Nephron progenitor cell (in vitro differentiated cells): ENCODE results near the gene SPINDOC.

Source experiments
- DNase-seq: peaks from one replicate; pipeline ENCODE4 v3.0.0; 2021
- H3K27ac Mint-ChIP-seq: 2 replicates; pipeline ENCODE4 v1.8.0; 2021; ENCODE audit warnings: mild to moderate bottlenecking, moderate library complexity, mixed read lengths
- H3K27me3 Mint-ChIP-seq: 2 replicates; pipeline ENCODE4 v1.8.0; 2021; ENCODE audit warnings: mild to moderate bottlenecking, low read depth, mixed read lengths; ENCODE audit not compliant: poor library complexity
- H3K36me3 Mint-ChIP-seq: 2 replicates; pipeline ENCODE4 v1.8.0; 2021; ENCODE audit warnings: low read depth, mixed read lengths
- H3K4me1 Mint-ChIP-seq: 2 replicates; pipeline ENCODE4 v1.8.0; 2021; ENCODE audit warnings: mixed read lengths
- H3K4me3 Mint-ChIP-seq: 2 replicates; pipeline ENCODE4 v1.8.0; 2021; ENCODE audit warnings: mild to moderate bottlenecking, moderate library complexity, mixed read lengths
- H3K9me3 Mint-ChIP-seq: 2 replicates; pipeline ENCODE4 v1.8.0; 2021; ENCODE audit warnings: mild to moderate bottlenecking, moderate library complexity, mixed read lengths
- CTCF ChIP-seq: fragments of 200-600 bp; sonication (generic); IDR thresholded peaks from 2 replicates; pipeline ENCODE4 v1.5.0; 2021; ENCODE audit warnings: antibody characterized with exemption

The SPINDOC gene

GRCh38 chr11:63869683-63870082 lies 56.4 kb downstream of the SPINDOC start:
- Mint-ChIP-seq H3K27ac (peak overlapping the region; percentile 76), H3K36me3 (peaks cover 21% of the 10 kb centered on the region), H3K9me3 (no peaks in the 10 kb centered on the region), H3K27me3 (no peaks in the 10 kb centered on the region), H3K4me1 (peaks cover 95% of the 10 kb centered on the region), H3K4me3 (no peak overlapping the region)
- TF ChIP-seq CTCF: no peak
- no peak for DNase-seq

GRCh38 chr11:63870351-63871140 lies 57.3 kb downstream of the SPINDOC start:
- H3K9me3 Mint-ChIP-seq: no peaks in the 10 kb centered on the region
- peaks cover 23% of the 10 kb centered on the region for H3K36me3 Mint-ChIP-seq
- H3K27ac Mint-ChIP-seq: peak overlapping the region; percentile 76
- peaks cover 93% of the 10 kb centered on the region for H3K4me1 Mint-ChIP-seq
- no peak for DNase-seq
- no peak for TF ChIP-seq CTCF
- no peaks in the 10 kb centered on the region for H3K27me3 Mint-ChIP-seq
- H3K4me3 Mint-ChIP-seq: peak overlapping the region; percentile 64

GRCh38 chr11:63871962-63872799 lies 58.9 kb downstream of the SPINDOC start:
- no peaks in the 10 kb centered on the region for H3K9me3 Mint-ChIP-seq
- peaks cover 25% of the 10 kb centered on the region for H3K36me3 Mint-ChIP-seq
- peaks cover 79% of the 10 kb centered on the region for H3K4me1 Mint-ChIP-seq
- H3K4me3 Mint-ChIP-seq: peak overlapping the region; percentile 68
- no peak for TF ChIP-seq CTCF
- H3K27ac Mint-ChIP-seq: peak overlapping the region; percentile 98
- H3K27me3 Mint-ChIP-seq: no peaks in the 10 kb centered on the region
- DNase-seq: peak; percentile 67

- TF ChIP-seq CTCF: no peak
- Mint-ChIP-seq H3K27me3 (no peaks in the 10 kb centered on the region), H3K36me3 (peaks cover 21% of the 10 kb centered on the region), H3K27ac (peak overlapping the region; percentile 82), H3K9me3 (no peaks in the 10 kb centered on the region), H3K4me3 (peak overlapping the region; percentile 68), H3K4me1 (peaks cover 76% of the 10 kb centered on the region)
- no peak for DNase-seq
Observed at GRCh38 chr11:63872800-63873197, 59.5 kb downstream of the SPINDOC start.

GRCh38 chr11:63873311-63873710 lies 60.1 kb downstream of the SPINDOC start:
- H3K9me3 Mint-ChIP-seq: no peaks in the 10 kb centered on the region
- no peak overlapping the region for H3K4me3 Mint-ChIP-seq
- peaks cover 16% of the 10 kb centered on the region for H3K36me3 Mint-ChIP-seq
- no peak for DNase-seq
- H3K27ac Mint-ChIP-seq: no peak overlapping the region
- H3K27me3 Mint-ChIP-seq: no peaks in the 10 kb centered on the region
- H3K4me1 Mint-ChIP-seq: peaks cover 76% of the 10 kb centered on the region
- TF ChIP-seq CTCF: no peak
